Activated T-helper 1 cell treated with anti-CD3 and anti-CD28 coated beads, Interleukin-12 subunit alpha, Interleukin-12 subunit beta, Interleukin-2, Interleukin-4 antibody, amounts not matched to agents 30 ng/mL and 10 ng/mL and 1 ng/mL, durations not matched to agents 14 hours and 24 hours and 36 hours (primary cell): ENCODE data around the gene IMMP2L. TPM values are rescaled to one million over a fixed set of nuclear protein-coding genes. Genes with fewer than 3 reads are reported as not detected.
A peak's percentile ranks its signal among the peaks of the same experiment; 100 is the strongest.
"Not testable (repeated sequence)": the region's sequence is repeated elsewhere in the genome, so short reads cannot be mapped to it uniquely, and the experiment has no call there.

ENCODE experiments used
- DNase-seq: peaks from one replicate; pipeline ENCODE4 v3.0.0; 2021; ENCODE audit warnings: low spot score
- H3K27ac Mint-ChIP-seq: one replicate; pipeline ENCODE4 v1.8.0; 2021; ENCODE audit warnings: mild to moderate bottlenecking, mixed read lengths
- H3K27me3 Mint-ChIP-seq: one replicate; pipeline ENCODE4 v1.8.0; 2022; ENCODE audit warnings: mild to moderate bottlenecking, moderate library complexity, mixed read lengths; ENCODE audit not compliant: insufficient read depth
- H3K36me3 Mint-ChIP-seq: one replicate; pipeline ENCODE4 v1.8.0; 2021; ENCODE audit warnings: low read depth, mixed read lengths
- H3K4me1 Mint-ChIP-seq: one replicate; pipeline ENCODE4 v1.8.0; 2021; ENCODE audit warnings: low read depth, mixed read lengths
- H3K4me3 Mint-ChIP-seq: one replicate; pipeline ENCODE4 v1.8.0; 2021; ENCODE audit warnings: mild to moderate bottlenecking, moderate library complexity, mixed read lengths
- H3K9me3 Mint-ChIP-seq: one replicate; pipeline ENCODE4 v1.8.0; 2021; ENCODE audit warnings: mixed read lengths
- intact Hi-C: fragments of 100-400 bp; cut with micrococcal nuclease; formaldehyde crosslinking; loops from one replicate; pipeline ENCODE4 v1.15.1; 2024
- total RNA-seq: library from RNA; stranded (reverse); gene quantifications from 2 replicates; pipeline ENCODE4 v1.2.3, GENCODE V29; 2022

Gene IMMP2L
- total RNA-seq = 11.3 and 16.0 TPM in 2 replicates

DNA sequence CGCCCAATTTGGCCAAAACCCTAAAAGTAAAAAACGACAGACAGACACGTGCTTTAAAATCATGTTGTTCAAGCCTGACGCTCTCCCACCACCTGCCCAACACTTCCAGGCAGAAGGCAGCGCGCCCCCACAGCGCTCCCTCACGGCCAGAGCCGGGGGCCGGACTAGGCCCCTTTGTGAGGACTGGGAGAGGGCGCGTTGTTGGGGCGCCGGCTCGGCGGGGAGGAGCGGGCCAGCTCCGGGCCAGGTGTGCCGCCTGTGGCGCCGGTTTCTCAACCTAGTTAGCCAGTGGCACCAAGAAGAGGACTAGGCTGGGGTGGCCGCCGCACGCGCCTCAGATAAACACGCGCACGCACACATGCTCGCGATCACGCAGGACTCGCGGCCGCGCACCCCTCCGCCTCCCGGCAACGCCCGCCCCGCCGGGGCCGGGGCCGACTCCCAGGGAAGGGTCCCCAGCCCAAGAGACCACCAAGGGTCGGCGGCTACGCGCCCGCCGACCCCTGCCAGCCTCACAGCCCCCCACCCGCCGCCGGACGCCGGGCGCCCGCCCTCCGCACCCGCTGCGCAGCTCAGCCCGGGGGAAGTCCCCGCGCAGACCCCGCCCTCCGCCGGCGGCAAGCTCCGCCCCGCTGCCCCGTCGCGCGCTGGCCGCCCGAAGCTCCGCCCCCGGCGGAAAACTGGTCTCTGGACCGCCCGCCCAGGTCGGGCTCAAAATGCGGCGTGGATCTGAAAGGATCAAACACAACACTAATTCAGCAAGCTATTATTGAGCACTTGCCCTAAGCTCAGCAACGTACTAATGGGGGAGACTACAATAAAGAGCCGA lies at the start of gene IMMP2L:
IMMP2L (minus strand) TSS at position 589 of the 829 bp plus-strand sequence.
- Mint-ChIP-seq H3K36me3 (peaks cover 13% of the 10 kb centered on the region), H3K9me3 (no peaks in the 10 kb centered on the region), H3K4me1 (peaks cover 37% of the 10 kb centered on the region), H3K27ac (peak within 1 kb of the TSS; percentile 89), H3K4me3 (peak within 1 kb of the TSS; percentile 87), H3K27me3 (no peaks in the 10 kb centered on the region)
- intact Hi-C loops = loop anchor here (2.0 to 5.0 kb wide), 7 partner anchors 425 to 1557 kb away; partner anchors contain the start of genes DOCK4, LRRN3, SMIM30 and ZNF277
- peak; percentile 89 for DNase-seq

GRCh38 chr7:111609483-111610254 lies 47.4 kb upstream of the IMMP2L start:
- H3K36me3 Mint-ChIP-seq, H3K27ac Mint-ChIP-seq, H3K4me3 Mint-ChIP-seq, H3K9me3 Mint-ChIP-seq, DNase-seq, H3K4me1 Mint-ChIP-seq, intact Hi-C loops, H3K27me3 Mint-ChIP-seq: not testable (repeated sequence)

DNA sequence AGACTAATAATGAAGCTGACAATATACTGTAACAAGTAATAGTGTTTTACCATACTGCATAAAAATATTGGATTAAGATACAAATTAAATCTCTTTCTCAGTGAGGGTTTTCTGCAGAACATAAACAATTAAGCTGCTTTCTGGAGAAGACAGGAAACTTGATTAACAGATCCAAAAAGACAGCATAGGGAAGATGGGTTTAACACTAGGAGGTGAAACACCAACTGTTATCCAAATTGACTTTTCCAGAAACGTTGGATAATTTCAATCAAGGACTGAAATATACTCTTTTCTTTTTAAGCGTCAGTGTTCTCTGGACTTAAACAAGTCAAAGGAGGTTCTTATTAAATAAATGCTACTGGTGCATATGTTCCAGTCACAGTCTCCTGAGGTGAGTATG lies 45.3 kb upstream of the IMMP2L start:
- no peaks in the 10 kb centered on the region for H3K27me3 Mint-ChIP-seq
- no peaks in the 10 kb centered on the region for H3K9me3 Mint-ChIP-seq
- H3K4me3 Mint-ChIP-seq = no peak overlapping the region
- no peaks in the 10 kb centered on the region for H3K4me1 Mint-ChIP-seq
- intact Hi-C loops = no loop called here
- no peak overlapping the region for H3K27ac Mint-ChIP-seq
- DNase-seq = no peak
- no peaks in the 10 kb centered on the region for H3K36me3 Mint-ChIP-seq

- Mint-ChIP-seq H3K4me1 (no peaks in the 10 kb centered on the region), H3K36me3 (no peaks in the 10 kb centered on the region), H3K27ac (no peak overlapping the region), H3K9me3 (no peaks in the 10 kb centered on the region), H3K27me3 (no peaks in the 10 kb centered on the region), H3K4me3 (no peak overlapping the region)
- no peak for DNase-seq
- intact Hi-C loops = no loop called here
Measured at GRCh38 chr7:111605246-111605645, 43.0 kb upstream of the IMMP2L start.

GRCh38 chr7:111600091-111600490 lies 37.8 kb upstream of the IMMP2L start:
- Mint-ChIP-seq H3K4me3 (no peak overlapping the region), H3K27me3 (peaks cover 1% of the 10 kb centered on the region), H3K4me1 (no peaks in the 10 kb centered on the region), H3K27ac (no peak overlapping the region), H3K36me3 (no peaks in the 10 kb centered on the region), H3K9me3 (no peaks in the 10 kb centered on the region)
- DNase-seq = no peak
- intact Hi-C loops = no loop called here

DNA sequence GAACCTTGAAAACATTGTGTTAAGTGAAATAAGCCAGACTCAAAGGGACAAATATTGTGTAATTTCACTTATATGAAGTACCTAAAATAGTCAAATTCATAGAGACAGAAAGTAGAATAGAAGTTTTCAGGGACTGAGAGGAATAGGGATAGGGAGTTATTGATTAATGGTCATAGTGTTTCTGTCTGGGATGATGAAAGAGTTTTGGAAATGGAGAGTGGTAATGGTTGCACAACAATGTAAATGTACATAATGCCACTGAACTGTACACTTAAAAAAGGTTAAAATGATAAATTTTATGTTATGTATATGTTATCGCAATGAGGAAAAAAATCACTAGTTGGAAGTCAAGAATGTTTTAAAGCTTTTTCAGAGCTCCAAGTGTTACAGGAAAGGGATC lies 33.5 kb upstream of the IMMP2L start:
- H3K9me3 Mint-ChIP-seq = no peaks in the 10 kb centered on the region
- no peaks in the 10 kb centered on the region for H3K4me1 Mint-ChIP-seq
- intact Hi-C loops = no loop called here
- H3K4me3 Mint-ChIP-seq = no peak overlapping the region
- H3K27me3 Mint-ChIP-seq = peaks cover 5% of the 10 kb centered on the region
- no peak overlapping the region for H3K27ac Mint-ChIP-seq
- no peaks in the 10 kb centered on the region for H3K36me3 Mint-ChIP-seq
- DNase-seq = no peak

DNA sequence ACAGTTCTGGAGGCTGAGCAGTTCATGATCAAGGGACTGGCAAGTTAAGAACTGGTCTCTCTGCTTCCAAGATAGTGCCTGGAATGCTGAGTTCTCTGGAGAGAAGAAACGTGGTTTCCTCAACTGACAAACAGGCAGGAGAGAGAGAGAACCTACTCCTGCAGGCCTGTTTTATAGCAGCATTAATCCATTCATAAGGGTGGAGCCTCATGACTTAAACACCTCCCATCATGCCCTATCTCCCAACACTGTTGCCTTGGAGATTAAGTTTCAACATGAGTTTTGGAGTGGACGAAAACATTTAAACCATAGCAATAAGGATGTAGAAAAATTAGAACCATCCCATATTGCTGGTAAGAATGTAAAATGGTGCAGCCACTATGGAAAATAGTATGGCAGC lies 32.3 kb upstream of the IMMP2L start:
- no peaks in the 10 kb centered on the region for H3K36me3 Mint-ChIP-seq
- intact Hi-C loops = no loop called here
- no peaks in the 10 kb centered on the region for H3K9me3 Mint-ChIP-seq
- no peak overlapping the region for H3K4me3 Mint-ChIP-seq
- no peak for DNase-seq
- H3K27ac Mint-ChIP-seq = no peak overlapping the region
- H3K4me1 Mint-ChIP-seq = no peaks in the 10 kb centered on the region
- peaks cover 8% of the 10 kb centered on the region for H3K27me3 Mint-ChIP-seq

- H3K27me3 Mint-ChIP-seq = peaks cover 8% of the 10 kb centered on the region
- H3K4me1 Mint-ChIP-seq = no peaks in the 10 kb centered on the region
- no peak overlapping the region for H3K4me3 Mint-ChIP-seq
- no peak for DNase-seq
- intact Hi-C loops = no loop called here
- H3K9me3 Mint-ChIP-seq = no peaks in the 10 kb centered on the region
- no peaks in the 10 kb centered on the region for H3K36me3 Mint-ChIP-seq
- H3K27ac Mint-ChIP-seq = no peak overlapping the region
Measured at GRCh38 chr7:111593343-111593742, 31.1 kb upstream of the IMMP2L start.

DNA sequence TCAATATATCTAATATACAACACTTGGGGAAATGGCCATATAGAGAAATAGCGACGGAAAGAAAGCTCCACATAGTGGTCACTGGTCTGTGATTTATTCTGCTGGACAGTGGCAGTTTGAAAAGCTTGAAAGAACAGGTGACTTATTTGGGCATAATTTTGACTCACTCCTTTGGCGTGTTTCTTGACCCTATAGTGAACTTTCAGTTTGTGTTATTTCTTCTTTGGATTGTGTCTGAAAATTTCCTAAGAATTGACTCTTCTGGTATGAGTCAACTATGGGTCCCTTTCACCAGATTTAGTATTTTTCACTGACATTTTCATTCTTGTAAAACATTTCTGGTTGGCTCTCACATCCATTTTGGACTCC lies 25.8 kb upstream of the IMMP2L start:
- Mint-ChIP-seq H3K36me3 (no peaks in the 10 kb centered on the region), H3K4me3 (no peak overlapping the region), H3K27ac (no peak overlapping the region), H3K4me1 (no peaks in the 10 kb centered on the region), H3K27me3 (peaks cover 3% of the 10 kb centered on the region), H3K9me3 (no peaks in the 10 kb centered on the region)
- intact Hi-C loops = no loop called here
- no peak for DNase-seq

DNA sequence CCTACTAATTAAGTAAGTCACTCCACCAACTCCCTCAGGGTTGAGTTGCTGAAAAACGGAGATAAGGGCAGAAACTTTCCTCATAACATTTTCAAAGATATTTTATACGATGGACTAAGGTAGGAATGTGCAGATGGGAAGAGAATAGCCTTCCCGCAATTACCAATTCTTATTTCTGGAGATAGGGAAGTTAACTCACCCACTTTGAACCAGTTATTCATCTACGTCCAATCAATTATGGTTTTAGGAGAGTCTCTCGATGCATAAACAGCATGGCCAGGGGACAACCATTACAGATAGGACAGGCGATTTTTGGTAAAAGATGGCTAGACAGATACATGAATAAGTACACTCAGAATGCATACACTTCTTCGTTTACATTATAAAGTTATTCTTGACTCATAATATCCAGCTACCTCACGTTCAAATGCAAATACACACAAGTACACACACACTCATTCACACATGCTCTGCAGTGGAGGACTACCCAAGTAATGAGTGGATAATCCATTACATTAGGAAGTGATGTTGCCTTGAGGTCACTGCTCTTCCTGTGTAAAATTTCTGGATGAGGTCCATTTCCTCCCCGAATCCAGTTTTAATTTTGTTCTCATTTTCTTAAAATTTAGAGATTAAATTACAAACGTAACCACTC lies 25.2 kb upstream of the IMMP2L start:
- DNase-seq = no peak
- Mint-ChIP-seq H3K4me1 (no peaks in the 10 kb centered on the region), H3K27me3 (peaks cover 3% of the 10 kb centered on the region), H3K4me3 (no peak overlapping the region), H3K27ac (no peak overlapping the region), H3K9me3 (no peaks in the 10 kb centered on the region), H3K36me3 (no peaks in the 10 kb centered on the region)
- intact Hi-C loops = no loop called here

GRCh38 chr7:111586711-111587409 lies 24.6 kb upstream of the IMMP2L start:
- no peak overlapping the region for H3K27ac Mint-ChIP-seq
- intact Hi-C loops = no loop called here
- DNase-seq = no peak
- no peaks in the 10 kb centered on the region for H3K36me3 Mint-ChIP-seq
- H3K9me3 Mint-ChIP-seq = no peaks in the 10 kb centered on the region
- no peak overlapping the region for H3K4me3 Mint-ChIP-seq
- peaks cover 3% of the 10 kb centered on the region for H3K27me3 Mint-ChIP-seq
- H3K4me1 Mint-ChIP-seq = no peaks in the 10 kb centered on the region

DNA sequence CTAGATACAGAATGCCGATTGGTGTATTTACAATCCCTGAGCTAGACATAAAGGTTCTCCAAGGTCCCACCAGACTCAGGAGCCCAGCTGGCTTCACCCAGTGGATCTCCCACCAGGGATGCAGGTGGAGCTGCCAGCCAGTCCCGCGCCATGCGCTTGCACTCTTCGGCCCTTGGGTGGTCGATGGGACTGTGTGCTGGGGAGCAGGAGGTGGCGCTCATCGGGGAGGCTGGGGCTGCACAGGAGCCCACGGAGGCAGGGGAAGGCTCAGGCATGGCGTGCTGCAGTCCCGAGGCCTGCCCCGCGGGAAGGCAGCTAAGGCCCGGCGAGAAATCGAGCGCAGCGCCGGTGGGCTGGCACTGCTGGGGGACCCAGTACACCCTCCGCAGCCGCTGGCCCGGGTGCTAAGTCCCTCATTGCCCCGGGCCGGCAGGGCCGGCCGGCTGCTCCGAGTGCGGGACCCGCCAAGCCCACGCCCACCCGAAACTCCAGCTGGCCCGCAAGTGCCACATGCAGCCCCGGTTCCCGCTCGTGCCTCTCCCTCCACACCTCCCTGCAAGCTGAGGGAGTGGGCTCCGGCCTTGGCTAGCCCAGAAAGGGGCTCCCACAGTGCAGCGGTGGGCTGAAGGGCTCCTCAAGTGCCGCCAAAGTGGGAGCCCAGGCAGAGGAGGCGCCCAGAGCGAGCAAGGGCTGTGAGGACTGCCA lies 19.6 kb upstream of the IMMP2L start:
- H3K36me3 Mint-ChIP-seq, H3K4me1 Mint-ChIP-seq, intact Hi-C loops, H3K9me3 Mint-ChIP-seq, DNase-seq, H3K27ac Mint-ChIP-seq, H3K4me3 Mint-ChIP-seq, H3K27me3 Mint-ChIP-seq: not testable (repeated sequence)
